Testis (tissue), 3 donors: ENCODE measurements around the gene RPS21. TPM values are rescaled to one million over a fixed set of nuclear protein-coding genes. Genes with fewer than 3 reads are reported as not detected.

Source experiments
- DNase-seq: peaks from one replicate; pipeline ENCODE4 v3.0.0-alpha.2; 2019
- H3K27ac ChIP-seq, 2 donors: fragments of 200-600 bp; sonication (generic); one replicate each; pipeline ENCODE4 v1.5.1; 2019
- H3K27me3 ChIP-seq: fragments of 200-600 bp; sonication (generic); one replicate; pipeline ENCODE4 v1.5.1; 2019
- H3K36me3 ChIP-seq: fragments of 200-600 bp; sonication (generic); one replicate; pipeline ENCODE4 v1.5.1; 2017; ENCODE audit warnings: low read depth; ENCODE audit errors: missing control alignments
- H3K4me1 ChIP-seq: fragments of 200-600 bp; sonication (generic); one replicate; pipeline ENCODE4 v1.5.1; 2019
- H3K4me3 ChIP-seq, 2 donors: fragments of 200-600 bp; sonication (generic); one replicate each; pipeline ENCODE4 v1.5.1; 2017 to 2019
- H3K9me3 ChIP-seq: fragments of 200-600 bp; sonication (generic); one replicate; pipeline ENCODE4 v1.5.1; 2017
- CTCF ChIP-seq, 3 experiments: fragments of 450-650 bp in 2 of 3; fragments of 200-600 bp in 1 of 3; sonication (generic) in 1 of 3; IDR thresholded peaks; one replicate each; pipeline ENCODE4 v1.5.1; 2016 to 2019; ENCODE audit warnings: antibody characterized with exemption in 3 of 3, mild to moderate bottlenecking in 2 of 3, moderate library complexity in 1 of 3
- POLR2A ChIP-seq: fragments of 450-650 bp; IDR thresholded peaks from one replicate; pipeline ENCODE4 v1.6.1; 2017; ENCODE audit warnings: antibody characterized with exemption, mild to moderate bottlenecking, moderate library complexity
- WGBS, 2 donors: methylation state at CpG; one replicate each; pipeline ENCODE4 v1.1.5; 2018; 5-methylcytosine and 5-hydroxymethylcytosine counted together
- intact Hi-C: fragments of 100-400 bp; cut with DNase I; formaldehyde crosslinking; loops from one replicate; pipeline ENCODE4 v1.15.1; 2023; ENCODE audit warnings: low total_unique reads
- polyA plus RNA-seq: library from polyadenylated mRNA; stranded (reverse); fragments of 350-450 nt; fragmentation: Illumina TruSeq; extraction: RNeasy Lipid Tissue Mini Kit (QIAGEN cat#74804); gene quantifications from one replicate; pipeline ENCODE4 v1.2.3, GENCODE V29; 2014; ENCODE audit warnings: low read depth, low replicate concordance; ENCODE audit not compliant: insufficient read depth
- total RNA-seq, 2 donors: library from RNA; depleted of rRNA; stranded (reverse); fragments of >200 nt; gene quantifications; one replicate each; pipeline ENCODE4 v1.2.3, GENCODE V29; 2016

RPS21 gene
- total and polyA plus RNA-seq, 3 donors from 2014 or later, result 548 to 1,387 (median 1,052) TPM

- H3K27ac ChIP-seq, result peak overlapping the region in 1 of 2 donors; percentile 80
- H3K36me3 ChIP-seq, result no peaks in the 10 kb centered on the region
- intact Hi-C loops, result no loop called here
- peak overlapping the region; percentile 38 to 58 for H3K4me3 ChIP-seq
- peak; percentile 71 for DNase-seq
- H3K4me1 ChIP-seq, result peaks cover 69% of the 10 kb centered on the region
- H3K27me3 ChIP-seq, result no peaks in the 10 kb centered on the region
- H3K9me3 ChIP-seq, result no peaks in the 10 kb centered on the region
- TF ChIP-seq POLR2A, result no peak
- no peak for TF ChIP-seq CTCF (IDR thresholded peaks at IDR 0.05)
- 2 to 6% methylated on average over 17 to 37 of the region's 37 CpGs for WGBS, 2 donors
Measured at GRCh38 chr20:62367633-62368391, 19.1 kb upstream of the RPS21 start.

GRCh38 chr20:62368392-62368975 is 18.4 kb upstream of the RPS21 start:
- WGBS, 2 donors, result 4 to 21% methylated on average over 5 to 14 of the region's 15 CpGs

GRCh38 chr20:62368976-62369814 is 17.7 kb upstream of the RPS21 start:
- Histone ChIP-seq H3K4me1 (peaks cover 67% of the 10 kb centered on the region), H3K27ac (no peak overlapping the region), H3K9me3 (no peaks in the 10 kb centered on the region), H3K27me3 (no peaks in the 10 kb centered on the region), H3K36me3 (no peaks in the 10 kb centered on the region), H3K4me3 (no peak overlapping the region)
- TF ChIP-seq CTCF (IDR thresholded peaks at IDR 0.05) (peak in 1 of 3 experiments; percentile 42), POLR2A (no peak)
- DNase-seq, result no peak
- intact Hi-C loops, result no loop called here
- 49 to 67% methylated on average over 11 to 25 of the region's 28 CpGs for WGBS, 2 donors

More at GRCh38 chr20:62368392-62368975, 18.4 kb upstream of the RPS21 start:
- Histone ChIP-seq H3K27ac (no peak overlapping the region), H3K9me3 (no peaks in the 10 kb centered on the region), H3K4me1 (peaks cover 69% of the 10 kb centered on the region), H3K27me3 (no peaks in the 10 kb centered on the region), H3K36me3 (no peaks in the 10 kb centered on the region), H3K4me3 (no peak overlapping the region)
- TF ChIP-seq POLR2A (no peak), CTCF (IDR thresholded peaks at IDR 0.05) (no peak)
- intact Hi-C loops, result no loop called here
- DNase-seq, result no peak

- WGBS, 2 donors, result 72% methylated on average over 4 of the region's 4 CpGs; no CpG with 5 or more reads in 1 of the 2 donors
- no peaks in the 10 kb centered on the region for H3K36me3 ChIP-seq
Measured at GRCh38 chr20:62369815-62370114, 17.1 kb upstream of the RPS21 start.

More at GRCh38 chr20:62369815-62370114, 17.1 kb upstream of the RPS21 start:
- TF ChIP-seq POLR2A (no peak), CTCF (IDR thresholded peaks at IDR 0.05) (no peak)
- no peak for DNase-seq
- Histone ChIP-seq H3K9me3 (no peaks in the 10 kb centered on the region), H3K27ac (no peak overlapping the region), H3K27me3 (no peaks in the 10 kb centered on the region), H3K4me3 (no peak overlapping the region), H3K4me1 (peaks cover 69% of the 10 kb centered on the region)
- intact Hi-C loops, result no loop called here
